ENCODE data around the gene RFX1.

- TF ChIP-seq CTCF (IDR thresholded peaks at IDR 0.05) (no peak), MAX (CRISPR knock-in tag; IDR thresholded peaks at IDR 0.05) (no peak), ATF1 (CRISPR knock-in tag; IDR thresholded peaks at IDR 0.05) (no peak), SP1 (CRISPR knock-in tag; conservative IDR thresholded peaks at IDR 0.05) (no peak), ZNF416 (CRISPR knock-in tag; IDR thresholded peaks at IDR 0.05) (no peak), AR (CRISPR knock-in tag; IDR thresholded peaks at IDR 0.05) (no peak), NR1H2 (CRISPR knock-in tag; IDR thresholded peaks at IDR 0.05) (no peak), ZNF121 (CRISPR knock-in tag; IDR thresholded peaks at IDR 0.05) (no peak), ZNF232 (CRISPR knock-in tag; IDR thresholded peaks at IDR 0.05) (no peak), TCF7 (CRISPR knock-in tag; IDR thresholded peaks at IDR 0.05; ENCODE audit: low read depth) (no peak), ZNF263 (CRISPR knock-in tag; IDR thresholded peaks at IDR 0.05; ENCODE audit: low read depth) (no peak), ZMAT4 (CRISPR knock-in tag; IDR thresholded peaks at IDR 0.05) (no peak), ATF2 (CRISPR knock-in tag; IDR thresholded peaks at IDR 0.05; ENCODE audit: borderline replicate concordance, low read depth) (no peak)
These were observed 17.5 kb upstream of the RFX1 start for GRCh38 chr19:14023404-14024235.
